ENCODE data around the gene FAM163B.
A peak's percentile ranks its signal among the peaks of the same experiment; 100 is the strongest.

FAM163B gene

GRCh38 chr9:133561976-133562554, 47.1 kb downstream of the FAM163B start:
- no peak for TF ChIP-seq CTCF (IDR thresholded peaks at IDR 0.05; ENCODE audit: poor library complexity, severe bottlenecking)
- H3K4me3 ChIP-seq (ENCODE audit: severe bottlenecking), result no peak overlapping the region
- no peak overlapping the region for H3K27ac ChIP-seq (ENCODE audit: poor library complexity, severe bottlenecking)
- peaks cover 11% of the 10 kb centered on the region for H3K27me3 ChIP-seq (ENCODE audit: insufficient read depth, poor library complexity, severe bottlenecking)
- ATAC-seq (ENCODE audit: low read depth), result no peak
- no peak for DNase-seq (ENCODE audit: low spot score)
- no peaks in the 10 kb centered on the region for H3K4me1 ChIP-seq (ENCODE audit: insufficient read depth, poor library complexity, severe bottlenecking)
- no peaks in the 10 kb centered on the region for H3K9me3 ChIP-seq (ENCODE audit: severe bottlenecking)
- H3K36me3 ChIP-seq (ENCODE audit: low read depth), result no peaks in the 10 kb centered on the region

GRCh38 chr9:133560944-133561343, 48.2 kb downstream of the FAM163B start:
- Histone ChIP-seq H3K4me3 (ENCODE audit: severe bottlenecking) (no peak overlapping the region), H3K9me3 (ENCODE audit: severe bottlenecking) (no peaks in the 10 kb centered on the region), H3K36me3 (ENCODE audit: low read depth) (no peaks in the 10 kb centered on the region), H3K27me3 (ENCODE audit: insufficient read depth, poor library complexity, severe bottlenecking) (peaks cover 11% of the 10 kb centered on the region), H3K27ac (ENCODE audit: poor library complexity, severe bottlenecking) (no peak overlapping the region), H3K4me1 (ENCODE audit: insufficient read depth, poor library complexity, severe bottlenecking) (no peaks in the 10 kb centered on the region)
- TF ChIP-seq CTCF (IDR thresholded peaks at IDR 0.05; ENCODE audit: poor library complexity, severe bottlenecking), result no peak
- no peak for DNase-seq (ENCODE audit: low spot score)
- no peak for ATAC-seq (ENCODE audit: low read depth)

GRCh38 chr9:133560311-133560710, 48.9 kb downstream of the FAM163B start:
- H3K9me3 ChIP-seq (ENCODE audit: severe bottlenecking), result no peaks in the 10 kb centered on the region
- no peak for ATAC-seq (ENCODE audit: low read depth)
- no peaks in the 10 kb centered on the region for H3K36me3 ChIP-seq (ENCODE audit: low read depth)
- no peaks in the 10 kb centered on the region for H3K4me1 ChIP-seq (ENCODE audit: insufficient read depth, poor library complexity, severe bottlenecking)
- no peak overlapping the region for H3K4me3 ChIP-seq (ENCODE audit: severe bottlenecking)
- TF ChIP-seq CTCF (IDR thresholded peaks at IDR 0.05; ENCODE audit: poor library complexity, severe bottlenecking), result no peak
- no peak for DNase-seq (ENCODE audit: low spot score)
- H3K27ac ChIP-seq (ENCODE audit: poor library complexity, severe bottlenecking), result no peak overlapping the region
- H3K27me3 ChIP-seq (ENCODE audit: insufficient read depth, poor library complexity, severe bottlenecking), result peaks cover 11% of the 10 kb centered on the region

DNA sequence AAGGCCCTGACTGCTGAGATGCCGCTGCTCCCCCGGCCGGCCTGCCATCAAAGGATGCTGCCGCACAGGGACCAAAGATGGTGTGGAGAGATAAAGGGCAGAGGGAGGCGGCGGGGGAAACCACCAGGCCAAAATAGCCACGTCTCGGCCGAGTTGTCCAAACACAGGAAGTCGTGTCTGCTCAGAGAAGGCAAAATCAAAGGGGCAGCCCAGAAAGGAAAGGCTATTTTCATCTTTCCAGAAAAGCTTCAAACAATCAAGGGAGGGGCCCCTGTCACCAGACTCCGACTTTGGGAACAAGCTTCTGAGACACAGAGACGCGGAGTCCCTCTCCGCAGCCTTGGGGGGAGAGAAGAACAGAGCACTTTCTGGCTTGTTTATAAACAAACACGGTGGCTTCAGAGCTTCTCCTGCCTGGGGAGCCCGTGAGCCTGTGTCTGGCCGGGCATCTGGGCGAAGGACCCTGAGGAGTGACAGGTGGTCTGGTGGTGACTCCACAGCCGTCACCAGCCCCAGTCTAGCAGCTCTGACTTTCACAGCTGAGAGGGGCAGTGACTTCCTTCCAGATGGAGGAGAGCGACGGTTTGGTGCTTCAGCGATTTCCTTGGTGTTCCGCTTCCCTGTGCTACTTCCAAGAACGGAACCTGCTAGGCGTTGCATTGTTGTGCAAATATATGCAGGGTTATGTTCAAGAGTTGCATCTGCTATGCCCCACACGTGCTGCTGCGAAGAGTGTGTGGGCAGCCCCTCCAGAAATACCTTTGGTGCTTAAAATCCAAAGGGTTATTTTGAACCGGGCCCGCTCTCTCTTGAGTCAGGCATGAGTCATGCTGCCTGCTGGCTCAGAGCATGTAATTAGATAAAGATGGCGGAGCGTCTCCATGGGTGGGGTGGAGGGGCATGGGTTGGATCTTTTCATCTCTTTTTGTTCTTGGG, 50.7 kb downstream of the FAM163B start:
- Histone ChIP-seq H3K27ac (ENCODE audit: poor library complexity, severe bottlenecking) (no peak overlapping the region), H3K36me3 (ENCODE audit: low read depth) (no peaks in the 10 kb centered on the region), H3K4me3 (ENCODE audit: severe bottlenecking) (no peak overlapping the region), H3K4me1 (ENCODE audit: insufficient read depth, poor library complexity, severe bottlenecking) (no peaks in the 10 kb centered on the region), H3K9me3 (ENCODE audit: severe bottlenecking) (no peaks in the 10 kb centered on the region), H3K27me3 (ENCODE audit: insufficient read depth, poor library complexity, severe bottlenecking) (peaks cover 11% of the 10 kb centered on the region)
- DNase-seq (ENCODE audit: low spot score), result no peak
- no peak for TF ChIP-seq CTCF (IDR thresholded peaks at IDR 0.05; ENCODE audit: poor library complexity, severe bottlenecking)
- ATAC-seq (ENCODE audit: low read depth), result peak; percentile 61

- Histone ChIP-seq H3K4me3 (ENCODE audit: severe bottlenecking) (no peak overlapping the region), H3K36me3 (ENCODE audit: low read depth) (no peaks in the 10 kb centered on the region), H3K27ac (ENCODE audit: poor library complexity, severe bottlenecking) (no peak overlapping the region), H3K9me3 (ENCODE audit: severe bottlenecking) (no peaks in the 10 kb centered on the region), H3K4me1 (ENCODE audit: insufficient read depth, poor library complexity, severe bottlenecking) (no peaks in the 10 kb centered on the region), H3K27me3 (ENCODE audit: insufficient read depth, poor library complexity, severe bottlenecking) (peaks cover 9% of the 10 kb centered on the region)
- no peak for DNase-seq (ENCODE audit: low spot score)
- no peak for TF ChIP-seq CTCF (IDR thresholded peaks at IDR 0.05; ENCODE audit: poor library complexity, severe bottlenecking)
- ATAC-seq (ENCODE audit: low read depth), result no peak
Observed at GRCh38 chr9:133557581-133557980, 51.6 kb downstream of the FAM163B start.

All from RWPE2 (cell line).